ENCODE data around the gene FIG4.
"Not testable (repeated sequence)": the region's sequence is repeated elsewhere in the genome, so short reads cannot be mapped to it uniquely, and the experiment has no call there.

The FIG4 gene

DNA sequence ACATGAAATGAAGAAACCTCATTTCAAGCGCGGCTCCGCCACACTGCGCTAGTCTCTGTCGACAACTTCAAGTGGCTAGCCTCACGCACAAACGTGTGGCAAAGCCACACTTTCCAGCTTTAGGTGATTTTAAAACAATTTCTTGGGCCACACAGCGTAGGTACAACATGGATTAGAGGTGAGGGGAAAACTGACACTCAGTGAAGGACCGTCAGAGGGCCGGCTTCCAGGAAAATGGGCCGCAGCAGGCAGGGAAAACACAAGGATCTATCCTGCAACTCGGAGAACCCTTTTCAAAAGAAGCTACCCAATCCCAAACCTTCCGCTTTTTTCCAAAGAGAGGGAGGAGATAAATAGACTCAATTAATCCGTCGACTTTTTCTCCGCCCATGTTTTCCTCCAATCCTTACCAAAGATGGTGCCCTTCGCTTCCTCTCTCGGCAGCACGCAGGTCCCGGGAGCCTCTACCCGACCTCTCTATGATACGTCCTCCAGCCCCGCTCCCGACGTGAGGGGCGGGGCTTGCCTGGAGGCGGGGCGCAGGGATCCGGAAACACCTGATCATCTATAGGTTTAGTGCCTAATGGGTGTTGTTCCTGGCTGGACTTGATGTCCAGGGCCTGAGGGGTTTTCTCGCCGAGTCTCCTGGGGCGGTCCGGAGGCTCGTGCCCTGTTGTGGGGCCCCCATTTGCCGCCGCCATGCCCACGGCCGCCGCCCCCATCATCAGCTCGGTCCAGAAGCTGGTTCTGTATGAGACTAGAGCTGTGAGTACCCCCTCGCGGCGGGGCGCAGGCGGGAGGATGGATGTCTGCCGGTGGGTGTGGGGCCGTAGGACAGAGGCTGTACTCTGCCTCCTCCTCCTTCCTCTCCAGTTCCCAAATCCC lies at the start of gene FIG4, which contains the start of gene AK9:
Gene FIG4 (plus strand): TSS at position 560 of the 885 bp plus-strand sequence. CDS start 140 bp downstream, at position 700.
Gene AK9 (minus strand): TSS at position 466 of the 885 bp plus-strand sequence. CDS start 15,457 bp downstream, outside the sequence.
- peak; percentile 94 for DNase-seq (ENCODE audit: low read depth)

DNA sequence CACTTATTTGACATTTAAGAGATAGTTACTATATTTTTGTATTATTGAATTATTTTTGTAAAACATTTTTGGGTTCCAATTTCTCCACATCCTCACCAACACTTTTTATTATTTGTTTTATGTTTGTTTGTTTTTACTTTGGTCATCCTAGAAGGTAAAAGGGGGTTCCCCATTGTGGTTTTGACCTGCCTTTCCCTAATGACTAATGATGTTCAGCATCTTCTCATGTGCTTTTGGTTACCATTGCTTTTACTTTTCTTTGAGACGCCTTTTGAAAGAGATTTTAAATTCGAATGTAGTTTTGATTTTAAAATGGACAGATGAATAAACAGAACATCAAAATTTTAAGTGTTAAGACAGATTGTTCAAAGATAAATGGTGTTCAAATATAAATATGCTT lies 47.0 kb upstream of the FIG4 start:
- DNase-seq (ENCODE audit: low read depth) = no peak

DNA sequence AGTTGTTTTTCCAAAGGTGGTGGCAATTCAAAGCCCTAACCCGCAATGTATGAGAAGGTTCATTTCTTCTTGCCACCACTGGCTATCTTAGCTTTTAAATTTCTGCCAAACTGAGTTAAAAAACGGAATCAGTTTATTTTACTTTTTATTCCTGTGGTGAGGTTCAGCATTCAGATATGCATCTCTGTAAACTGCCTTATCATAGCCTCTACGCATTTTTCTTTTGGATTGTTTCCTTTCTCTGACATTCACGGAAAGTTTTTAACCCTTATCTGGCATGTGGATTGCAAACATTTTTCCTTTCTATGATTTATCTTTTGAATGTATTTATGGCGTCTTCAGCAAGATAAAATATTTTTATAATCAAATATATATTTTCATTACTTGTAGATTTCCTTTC lies 37.8 kb upstream of the FIG4 start:
- DNase-seq (ENCODE audit: low read depth) = no peak

DNA sequence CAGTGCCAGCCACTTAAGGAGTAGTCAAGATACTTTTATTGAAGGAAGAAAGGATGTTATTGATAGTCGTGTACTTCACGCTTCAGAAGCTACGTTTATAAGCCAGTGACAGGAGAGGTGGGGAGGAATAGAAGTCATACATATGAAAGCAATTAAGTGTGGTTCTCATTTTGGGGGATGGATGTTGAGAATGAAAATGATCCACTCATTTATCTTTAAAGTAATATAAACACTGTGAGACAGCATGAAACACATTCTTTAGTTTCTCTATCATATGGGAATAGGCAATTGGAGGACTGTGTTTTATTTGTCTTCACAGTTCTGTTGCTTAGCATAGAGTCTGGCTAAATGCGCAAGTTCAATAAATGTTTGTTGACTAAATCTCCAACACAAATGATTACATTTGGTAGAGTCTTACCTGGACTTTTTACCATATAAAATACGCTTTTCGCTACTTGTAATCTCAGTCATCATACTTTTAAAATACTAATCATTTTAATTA lies 35.3 kb upstream of the FIG4 start:
- no peak for DNase-seq (ENCODE audit: low read depth)

DNA sequence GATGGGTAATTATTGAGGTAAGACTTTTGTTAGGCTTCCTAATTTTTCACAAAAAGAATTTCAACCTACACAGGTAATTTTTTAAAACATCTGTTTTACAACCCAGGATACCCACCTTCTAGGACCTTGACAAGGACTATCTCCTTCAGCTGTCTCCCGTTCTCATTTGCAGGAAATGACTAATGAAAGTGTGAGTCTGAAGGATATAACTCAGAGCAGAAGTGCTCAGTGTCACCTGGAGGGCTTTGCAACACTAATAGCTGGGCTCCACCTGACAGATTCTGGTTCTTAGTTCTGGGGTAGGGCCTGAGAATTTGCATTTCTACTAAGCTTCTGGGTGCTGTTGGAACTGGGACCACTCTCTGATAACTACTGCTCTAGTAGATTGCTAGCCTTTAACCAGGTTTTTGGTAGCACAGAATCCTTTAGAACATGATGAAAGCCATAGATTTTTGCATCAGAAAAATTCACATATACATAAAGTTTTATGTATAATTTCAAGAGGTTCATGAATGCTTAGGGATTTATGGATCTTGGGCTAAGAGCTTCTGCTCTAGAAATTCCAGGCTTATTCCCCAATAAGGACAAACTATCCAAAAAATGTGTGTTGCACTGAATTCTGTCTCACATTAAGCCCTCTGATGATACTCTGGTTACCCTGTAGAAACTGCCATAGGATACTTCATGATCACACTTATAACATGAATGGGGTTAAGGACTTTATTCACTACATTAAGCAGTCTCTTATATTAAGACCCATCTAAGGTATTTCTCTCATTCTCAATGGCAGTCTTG lies 30.4 kb upstream of the FIG4 start:
- DNase-seq (ENCODE audit: low read depth) = no peak

DNA sequence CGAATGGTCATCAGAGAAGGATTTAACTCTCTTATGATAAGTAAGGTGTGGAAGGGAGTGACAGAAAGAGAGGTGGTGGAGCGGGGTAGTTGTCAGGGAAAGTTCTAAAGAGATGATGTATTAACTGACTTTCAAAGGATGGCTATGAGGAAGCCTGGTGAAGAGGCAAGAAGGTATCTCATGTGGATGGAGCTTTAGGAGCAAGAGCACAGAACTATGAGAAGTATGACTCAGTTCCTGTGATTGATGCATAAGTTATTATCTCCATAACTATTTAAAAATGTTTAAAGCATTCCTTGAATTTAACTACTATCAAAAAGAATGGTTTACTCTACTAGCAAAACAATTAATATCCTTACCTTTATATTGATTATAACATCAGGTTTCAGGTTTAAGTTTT lies 28.9 kb upstream of the FIG4 start:
- DNase-seq (ENCODE audit: low read depth) = no peak

DNA sequence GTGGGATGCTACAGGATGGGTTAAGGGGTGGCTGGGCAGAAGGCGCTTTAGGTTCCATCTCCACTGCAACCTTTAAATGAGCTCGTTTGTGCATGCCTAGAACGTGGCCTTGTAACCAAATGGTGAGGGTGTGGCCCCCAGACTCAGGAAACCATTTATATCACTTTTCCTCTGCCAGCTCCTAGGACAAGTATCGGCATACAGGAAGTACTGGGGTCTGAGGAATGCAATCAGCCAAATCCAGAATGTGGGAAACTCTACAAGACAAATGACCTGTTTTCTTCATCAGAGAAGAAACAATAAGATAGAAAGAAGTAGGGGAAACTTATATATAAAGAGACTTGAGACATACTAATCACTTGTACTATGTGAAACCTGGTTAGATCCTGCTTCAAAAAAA lies 21.3 kb upstream of the FIG4 start:
- DNase-seq (ENCODE audit: low read depth) = no peak

DNA sequence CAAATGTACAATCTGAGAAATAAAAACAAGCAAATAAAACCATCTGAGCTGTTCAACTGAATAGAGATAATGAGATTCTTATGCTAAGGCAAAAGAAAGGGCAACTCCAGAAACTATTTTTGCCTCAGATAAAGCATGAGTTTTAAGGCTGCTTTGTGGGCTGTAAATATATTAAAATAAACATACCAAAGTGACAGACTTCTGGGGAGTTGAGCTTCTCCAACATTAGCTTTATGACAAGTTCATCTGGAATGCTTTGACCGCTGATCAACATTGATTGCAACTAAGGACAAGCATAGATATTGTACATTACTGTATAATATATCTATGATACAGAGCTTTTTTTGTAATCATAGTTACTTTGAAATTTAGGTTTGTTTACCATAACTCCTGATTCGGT lies 19.4 kb upstream of the FIG4 start:
- DNase-seq (ENCODE audit: low read depth) = no peak

DNA sequence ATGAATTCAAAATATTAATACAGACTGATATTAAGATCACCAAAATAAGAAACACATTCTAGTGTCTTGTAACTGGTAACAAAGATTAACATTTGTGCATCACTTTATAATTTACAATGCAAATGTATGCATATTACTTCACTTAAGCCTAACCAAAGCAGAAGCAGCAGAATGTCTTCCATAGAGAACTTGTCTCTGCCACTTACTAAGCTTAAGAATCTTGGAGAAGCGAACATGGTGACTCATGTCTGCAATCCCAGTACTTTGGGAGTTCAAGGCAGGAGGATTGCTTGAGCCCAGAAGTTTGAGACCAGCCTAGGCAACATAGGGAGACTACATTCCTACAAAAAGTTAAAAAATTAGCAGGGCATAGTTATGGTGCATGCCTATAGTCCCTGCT lies 18.9 kb upstream of the FIG4 start:
- no peak for DNase-seq (ENCODE audit: low read depth)

DNA sequence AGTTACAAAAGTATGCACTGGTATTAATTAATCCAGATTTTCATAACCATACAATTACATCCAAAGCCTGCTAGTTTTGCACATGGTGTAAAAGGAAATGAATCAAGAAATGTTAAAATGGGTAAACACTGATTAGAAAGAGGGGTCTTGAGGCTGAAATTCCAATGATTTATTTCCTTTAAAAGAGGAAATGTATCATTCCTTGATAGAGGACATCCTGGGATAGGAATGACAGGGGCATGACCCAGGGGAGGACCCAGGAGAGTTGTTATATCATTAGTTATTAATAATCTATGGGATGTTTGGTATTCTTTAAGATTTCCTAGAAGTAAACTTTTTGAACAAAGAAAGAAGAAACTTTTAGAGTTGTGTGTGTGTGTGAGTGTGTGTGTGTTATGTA lies 18.3 kb upstream of the FIG4 start:
- DNase-seq (ENCODE audit: low read depth) = no peak

DNA sequence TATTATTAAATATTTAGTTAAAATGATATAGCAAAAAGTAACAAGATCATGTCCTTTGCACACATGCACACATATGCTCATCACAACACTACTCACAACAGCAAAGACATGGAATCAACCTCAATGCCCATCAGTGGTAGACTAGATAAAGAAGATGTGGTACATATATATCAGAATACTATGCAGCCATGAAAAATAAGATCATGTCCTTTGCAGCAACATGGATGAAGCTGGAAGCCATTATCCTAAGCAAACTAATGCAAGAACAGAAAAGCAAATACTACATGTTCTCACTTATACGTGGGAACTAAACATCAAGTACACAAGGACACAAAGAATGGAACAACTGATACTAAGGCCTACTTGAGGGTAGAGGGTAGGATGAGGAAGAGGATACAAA lies 14.4 kb upstream of the FIG4 start:
- DNase-seq (ENCODE audit: low read depth) = no peak

DNA sequence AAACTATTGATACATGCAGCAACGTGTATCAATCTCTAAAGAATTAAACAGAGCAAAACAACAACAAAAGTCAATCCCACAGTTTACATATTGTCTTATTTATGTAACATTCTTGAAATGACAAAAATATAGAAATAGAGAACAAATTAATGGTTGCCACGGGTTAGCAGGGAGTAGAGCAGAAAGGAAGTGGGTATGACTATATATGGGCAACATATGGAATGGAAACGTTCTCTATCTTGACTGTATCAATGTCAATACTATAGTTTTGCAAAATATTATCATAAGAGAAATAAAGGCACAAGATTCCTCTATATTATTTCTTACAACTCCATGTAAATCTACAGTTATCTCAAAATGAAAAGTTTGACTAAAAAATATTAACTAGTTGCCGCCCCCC lies 12.9 kb upstream of the FIG4 start:
- no peak for DNase-seq (ENCODE audit: low read depth)

DNA sequence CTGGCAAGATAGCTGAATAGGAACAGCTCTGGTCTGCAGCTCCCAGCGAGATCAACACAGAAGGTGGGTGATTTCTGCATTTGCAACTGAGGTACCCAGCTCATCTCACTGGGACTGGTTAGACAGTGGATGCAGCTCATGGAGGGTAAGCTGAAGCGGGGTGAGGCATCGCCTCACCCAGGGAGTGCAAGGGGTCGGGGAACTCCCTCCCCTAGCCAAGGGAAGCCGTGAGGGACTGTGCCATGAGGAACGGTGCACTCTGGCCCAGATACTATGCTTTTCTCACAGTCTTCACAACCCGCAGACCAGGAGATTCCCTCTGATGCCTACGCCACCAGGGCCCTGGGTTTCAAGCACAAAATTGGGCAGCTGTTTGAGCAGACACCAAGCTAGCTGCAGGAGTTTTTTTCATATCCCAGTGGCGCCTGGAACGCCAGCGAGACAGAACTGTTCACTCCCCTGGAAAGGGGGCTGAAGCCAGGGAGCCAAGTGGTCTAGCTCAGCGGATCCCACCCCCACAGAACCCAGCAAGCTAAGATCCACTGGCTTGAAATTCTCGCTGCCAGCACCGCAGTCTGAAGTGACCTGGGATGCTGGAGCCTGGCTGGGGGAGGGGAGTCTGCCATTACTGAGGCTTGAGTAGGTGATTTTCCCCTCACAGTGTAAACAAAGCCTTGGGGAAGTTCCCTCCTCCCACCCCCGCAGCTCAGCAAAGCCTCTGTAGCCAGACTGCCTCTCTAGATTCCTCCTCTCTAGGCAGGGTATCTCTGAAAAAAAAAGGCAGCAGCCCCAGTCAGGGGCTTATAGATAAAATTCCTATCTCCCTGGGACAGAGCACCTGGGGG lies 12.2 kb upstream of the FIG4 start:
- DNase-seq (ENCODE audit: low read depth) = not testable (repeated sequence)

DNA sequence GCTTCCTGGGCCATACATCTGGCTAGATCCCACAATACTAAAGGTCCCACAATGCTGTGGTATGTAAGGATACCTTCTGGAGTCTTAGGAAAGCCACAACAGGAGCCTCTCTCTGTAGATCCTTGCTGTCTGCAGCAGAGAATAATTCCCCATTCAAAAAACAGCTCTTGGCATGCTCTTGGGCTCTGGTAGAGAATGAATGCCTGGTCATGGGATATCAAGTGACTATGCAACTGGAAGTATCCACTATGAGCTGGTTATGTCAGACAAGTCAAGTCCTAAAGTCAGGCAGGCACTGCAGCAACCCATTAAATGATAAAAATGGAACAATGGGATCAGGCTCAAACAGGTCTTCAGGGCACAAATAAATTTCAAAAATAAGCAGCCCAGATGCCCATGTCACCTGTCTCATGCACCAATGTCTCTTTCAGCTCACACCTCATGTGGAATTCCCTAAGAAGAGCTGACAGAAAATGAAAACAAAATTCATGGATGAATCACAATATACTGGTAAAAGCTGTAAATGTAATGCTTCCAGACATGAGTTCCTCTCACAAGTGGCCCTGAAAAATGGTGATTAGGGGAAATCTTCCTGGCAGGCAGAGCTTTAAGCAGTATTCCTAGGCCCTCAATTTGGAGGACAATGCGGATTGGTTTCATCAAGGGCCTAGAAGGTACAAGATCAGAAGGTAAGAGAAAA lies 4.4 kb upstream of the FIG4 start:
- DNase-seq (ENCODE audit: low read depth) = no peak

DNA sequence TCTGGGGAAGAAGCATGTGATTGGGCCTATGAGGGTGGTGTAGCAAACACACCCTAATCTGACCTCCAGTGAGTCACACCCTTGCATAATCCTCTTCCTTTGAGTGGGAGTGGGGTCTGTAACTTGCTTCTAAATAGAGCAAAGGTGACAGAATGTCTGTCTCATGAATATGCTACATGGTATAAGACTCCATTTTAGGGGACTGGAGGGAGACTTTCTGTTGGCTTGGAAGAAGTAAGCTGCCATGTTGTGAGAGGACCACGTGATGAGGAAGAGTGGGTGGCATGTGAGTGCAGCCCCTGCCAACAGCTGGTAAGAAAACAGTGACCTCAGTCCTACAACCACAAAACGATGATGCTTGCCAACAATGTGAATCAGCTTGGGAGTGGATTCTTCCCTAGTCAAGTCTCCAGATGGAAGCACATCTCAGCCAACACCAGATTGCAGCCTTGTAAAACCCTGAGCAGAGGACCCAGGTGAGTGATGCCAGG lies 3.8 kb upstream of the FIG4 start:
- DNase-seq (ENCODE audit: low read depth) = peak; percentile 90

DNA sequence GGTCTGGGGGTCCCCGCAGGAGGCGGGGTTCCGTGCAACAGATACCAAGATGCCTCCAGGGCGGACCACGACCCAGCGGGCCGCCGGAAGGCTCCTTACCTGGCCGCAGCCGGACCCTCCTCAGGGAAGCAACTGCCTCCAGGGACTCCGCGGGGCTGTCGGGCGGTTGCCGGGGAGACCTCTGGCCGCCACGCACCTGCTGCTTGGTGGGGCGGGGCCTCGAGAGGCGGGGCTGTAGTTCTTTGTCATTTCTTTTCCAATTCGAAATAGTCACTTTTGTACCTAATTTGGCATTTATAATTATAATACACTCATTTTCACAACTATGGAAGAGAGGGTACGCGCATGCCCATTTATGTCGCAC lies 741 bp upstream of the FIG4 start:
- no peak for DNase-seq (ENCODE audit: low read depth)

DNA sequence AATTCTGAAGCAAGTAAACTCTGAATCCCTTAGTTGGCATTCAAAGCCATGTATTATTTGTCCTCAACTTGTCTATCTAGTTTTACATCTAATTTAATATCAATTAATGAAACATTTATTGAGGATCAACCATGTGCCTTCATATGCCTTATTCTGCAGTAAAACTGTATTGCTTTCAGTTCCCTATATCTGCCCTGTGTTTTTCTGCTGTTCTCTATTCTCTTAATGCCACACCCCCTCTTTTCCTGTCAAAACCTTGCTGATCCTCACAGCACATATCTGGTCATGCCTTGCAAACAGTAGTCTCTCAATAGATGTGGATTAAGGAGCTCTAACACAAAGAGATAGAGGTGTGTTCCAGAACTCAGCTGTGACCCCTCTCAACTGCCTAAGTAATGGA lies 2.0 kb downstream of the FIG4 start:
- DNase-seq (ENCODE audit: low read depth) = no peak

DNA sequence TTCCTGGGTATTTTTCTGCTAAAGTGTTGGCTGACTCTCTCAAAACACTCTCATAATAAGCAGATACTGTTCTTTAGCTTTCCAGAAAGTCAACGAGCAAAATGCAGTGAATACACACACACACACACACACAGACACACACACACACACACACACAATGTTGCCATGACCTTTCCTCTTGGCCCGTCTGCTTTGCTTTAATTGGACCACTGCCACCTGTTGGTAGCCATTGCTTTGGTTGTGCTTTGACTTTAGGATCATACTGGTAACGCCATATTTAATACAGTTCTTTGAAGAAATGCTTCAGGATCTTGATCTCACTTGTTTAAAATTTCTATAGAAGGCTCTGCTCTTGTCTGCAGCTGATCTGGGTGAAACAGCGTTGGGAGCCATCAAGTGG lies 4.4 kb downstream of the FIG4 start:
- DNase-seq (ENCODE audit: low read depth) = no peak

DNA sequence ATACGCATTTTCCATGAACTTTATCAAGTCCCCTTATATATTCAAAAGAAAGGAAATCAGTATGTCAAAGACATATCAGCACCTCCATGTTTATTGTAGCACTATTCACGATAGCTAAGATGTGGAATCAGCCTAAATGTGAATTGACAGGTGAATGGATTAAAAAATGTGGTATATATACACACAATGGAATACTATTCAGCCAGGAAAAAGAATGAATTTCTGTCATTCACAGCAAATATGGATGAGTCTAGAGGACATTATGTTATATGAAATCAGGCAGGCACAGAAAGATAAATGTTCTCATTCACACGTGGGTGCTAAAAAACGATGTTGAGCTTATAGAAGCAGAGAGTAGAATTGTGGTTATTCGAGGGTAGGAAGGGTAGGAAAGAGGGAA lies 5.3 kb downstream of the FIG4 start:
- no peak for DNase-seq (ENCODE audit: low read depth)

DNA sequence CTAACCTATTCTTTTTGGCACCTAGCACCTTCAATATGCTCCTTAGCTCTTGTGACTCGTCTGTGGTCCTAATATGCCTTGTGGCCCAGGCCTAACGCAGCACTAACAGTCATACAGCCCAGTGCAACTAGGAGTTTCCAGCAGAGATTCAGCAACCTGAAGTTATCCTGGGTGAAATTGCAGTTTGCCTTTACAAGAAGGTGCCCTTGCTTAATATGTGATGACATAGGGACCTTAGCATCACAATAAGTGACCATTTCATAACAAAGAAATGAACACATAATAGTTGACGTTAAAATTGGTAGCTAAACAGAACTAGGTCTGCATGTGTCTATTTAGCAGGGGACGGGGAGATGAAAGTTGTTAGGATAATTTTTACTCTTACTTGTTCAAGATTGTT lies 10.1 kb downstream of the FIG4 start:
- DNase-seq (ENCODE audit: low read depth) = no peak

DNA sequence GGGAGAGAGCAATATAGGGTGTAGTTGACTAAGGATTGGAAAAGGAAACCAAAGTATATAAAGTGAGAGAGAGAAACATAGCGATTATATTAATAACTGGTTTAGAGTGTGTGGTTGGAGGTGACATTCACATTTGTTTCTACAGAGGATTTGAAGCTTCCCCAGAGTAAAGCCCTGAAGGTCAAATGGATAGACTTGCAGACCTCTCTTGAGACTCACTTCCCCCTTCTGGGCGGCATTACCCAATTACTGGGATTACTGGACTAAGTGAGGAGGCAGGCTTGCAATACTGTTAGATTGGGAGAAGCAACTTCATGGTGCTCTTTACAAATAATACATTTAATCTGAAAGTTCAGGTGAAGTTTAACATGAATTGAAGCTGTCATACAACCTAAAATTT lies 10.7 kb downstream of the FIG4 start:
- DNase-seq (ENCODE audit: low read depth) = no peak
